DMS79 treated with DMSO at 0.1 percent for 48 hours (cell line): Measurements from ENCODE around the gene REG3A.

Experiments
- DNase-seq: peaks from one replicate; lab custom pipeline; 2025; lab: John Stamatoyannopoulos, UW

The REG3A gene

DNA sequence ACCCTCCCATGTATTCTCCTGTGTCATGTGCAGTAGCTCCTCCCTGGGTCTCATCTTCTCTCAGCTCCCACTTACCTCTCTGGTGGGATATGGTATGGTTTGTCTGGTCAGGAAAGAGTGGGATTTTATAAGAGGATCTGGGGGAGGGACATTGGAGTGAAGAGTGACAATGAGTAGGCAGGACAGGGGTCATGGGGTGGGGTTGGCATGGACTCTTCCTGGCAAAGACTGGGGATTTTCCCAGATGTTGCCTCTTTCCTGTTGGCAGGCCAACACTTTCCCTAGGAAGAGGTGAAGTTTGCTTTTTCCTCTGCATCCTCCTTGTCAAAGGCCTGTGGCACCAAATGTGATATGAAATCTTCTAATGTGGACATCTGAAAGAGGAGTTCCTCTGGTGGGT is at the start of gene REG3A:
TSS of gene REG3A (minus strand) at position 101 of the 400 bp plus-strand sequence. CDS start 348 bp downstream, outside the sequence.
- no peak for DNase-seq

DNA sequence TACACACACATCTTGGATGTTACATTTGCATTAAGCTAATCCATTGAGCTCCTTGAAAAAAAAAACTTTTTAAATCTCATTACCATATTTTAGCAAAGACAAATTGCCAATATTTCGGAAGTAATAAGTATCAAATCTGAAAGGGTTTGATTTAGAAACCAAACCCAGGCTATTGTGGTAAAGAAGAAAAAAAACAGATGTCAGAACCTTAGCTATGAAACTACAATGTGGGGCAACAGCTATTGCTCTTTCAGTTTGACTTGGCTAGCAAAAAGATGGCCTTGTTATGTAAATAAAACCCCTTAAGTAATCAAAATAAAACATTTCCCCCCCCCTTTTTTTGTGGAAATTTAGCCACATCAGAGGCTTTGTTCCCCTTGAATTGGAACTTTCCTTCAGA is 41.2 kb upstream of the REG3A start:
- DNase-seq, result no peak

DNA sequence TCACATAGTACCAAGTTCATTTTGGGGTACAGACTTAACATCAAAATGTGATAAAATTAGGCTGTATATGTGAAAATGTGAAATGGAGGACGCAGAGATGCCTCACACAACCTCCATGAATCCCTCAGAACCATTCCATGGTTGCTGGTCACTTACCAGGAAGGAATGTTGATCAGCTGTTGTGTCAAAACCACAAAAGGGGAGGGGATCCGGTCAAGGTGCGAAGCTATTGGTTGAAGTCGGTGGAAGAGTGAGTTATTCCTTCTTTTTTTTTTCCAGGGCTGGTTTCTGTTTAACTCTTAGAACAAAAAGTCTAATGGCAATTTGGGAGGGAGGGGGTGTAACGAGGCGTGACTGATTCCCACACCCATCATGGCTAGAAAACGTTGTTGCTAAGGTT is 32.3 kb upstream of the REG3A start:
- DNase-seq, result no peak

DNA sequence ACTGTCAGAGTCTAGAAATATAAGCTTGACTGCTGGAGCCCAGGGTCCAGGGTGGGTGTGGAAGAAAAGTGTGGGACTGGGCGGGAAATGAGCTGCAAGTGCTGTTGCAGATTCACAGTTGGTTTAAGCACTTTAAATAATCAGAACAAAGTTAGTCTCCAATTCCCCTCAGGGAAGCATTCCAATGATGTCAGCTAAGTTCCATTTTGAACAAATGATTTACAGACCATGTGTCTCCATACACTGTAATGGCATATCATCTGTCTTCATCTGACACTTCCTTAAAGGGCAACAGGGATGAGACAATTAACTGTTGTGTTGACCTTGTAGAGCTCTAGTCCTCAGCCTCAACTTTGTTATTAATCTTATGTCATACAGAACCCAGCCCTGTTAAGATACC is 31.5 kb upstream of the REG3A start:
- DNase-seq, result no peak

DNA sequence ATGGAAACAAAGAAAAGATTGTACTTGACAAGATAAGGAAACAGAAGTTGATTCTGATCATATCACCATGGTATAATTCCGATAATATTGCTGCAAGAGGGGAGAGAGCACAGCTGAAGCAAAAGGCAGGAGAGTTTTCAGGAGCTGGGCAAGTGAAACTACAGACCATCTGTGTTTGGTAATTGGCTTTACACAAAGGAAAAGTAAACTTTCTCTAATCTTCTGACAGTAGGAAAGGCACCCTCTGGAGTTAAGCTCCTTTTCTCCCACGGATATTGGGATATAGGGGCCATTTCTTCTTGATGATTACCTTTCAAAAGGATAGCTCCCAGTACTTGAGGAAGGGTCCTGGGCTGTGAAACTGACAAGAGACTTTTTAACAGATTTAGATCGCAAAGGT is 29.9 kb upstream of the REG3A start:
- DNase-seq, result no peak

DNA sequence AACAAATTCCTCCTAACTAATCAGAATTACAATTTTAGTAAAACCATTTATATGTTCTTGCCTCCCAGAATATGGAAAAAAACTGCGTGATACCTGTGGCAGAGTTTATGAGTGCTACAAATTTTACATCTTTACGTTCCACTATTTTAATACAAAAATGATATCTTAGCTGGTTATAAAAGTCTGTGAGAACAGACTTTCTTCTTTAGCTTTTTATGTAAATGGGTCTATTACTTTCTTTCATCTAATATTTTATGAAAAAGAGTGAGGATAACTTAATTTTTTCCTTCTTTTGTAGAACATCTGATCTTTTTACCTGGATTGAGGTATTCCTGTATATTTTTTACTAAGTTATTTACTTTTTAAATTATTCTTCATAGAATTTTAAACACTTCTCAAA is 22.1 kb upstream of the REG3A start:
- DNase-seq, result no peak

DNA sequence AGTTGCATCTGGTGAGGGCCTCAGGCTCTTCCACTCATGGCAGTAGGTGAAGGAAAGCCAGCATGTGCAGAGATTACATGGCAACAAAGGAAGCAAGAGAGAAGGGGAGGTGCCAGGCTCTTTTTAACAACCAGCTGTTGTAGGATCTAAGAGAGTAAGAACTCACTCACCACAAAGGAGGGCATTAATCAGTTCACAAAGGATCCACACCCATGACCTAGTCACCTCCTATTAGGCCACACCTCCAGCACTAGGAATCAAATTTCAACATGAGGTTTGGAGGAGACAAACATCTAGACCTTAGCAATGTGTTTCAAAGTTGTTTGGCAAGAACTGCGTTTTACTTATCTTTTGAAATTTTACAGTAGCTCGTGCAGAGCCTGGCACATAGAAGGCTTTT is 20.5 kb upstream of the REG3A start:
- no peak for DNase-seq

DNA sequence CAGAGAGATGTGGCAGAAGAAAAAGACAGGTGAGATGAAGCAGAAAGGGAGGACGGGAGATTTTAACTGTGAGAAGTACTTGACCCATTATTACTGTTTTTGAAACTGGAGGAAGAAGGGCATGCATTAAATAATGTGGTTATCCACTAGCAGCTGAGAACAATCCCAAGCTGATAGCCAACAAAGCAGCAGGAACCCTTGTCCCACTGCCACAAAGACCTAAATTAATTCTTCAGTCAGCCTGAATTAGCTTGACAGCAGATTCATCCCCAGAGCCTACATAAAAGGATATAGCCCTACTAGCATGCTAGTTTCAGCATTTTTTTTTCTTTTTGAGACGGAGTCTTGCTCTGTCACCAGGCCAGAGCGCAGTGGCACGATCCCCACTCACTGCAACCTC is 19.5 kb upstream of the REG3A start:
- no peak for DNase-seq

DNA sequence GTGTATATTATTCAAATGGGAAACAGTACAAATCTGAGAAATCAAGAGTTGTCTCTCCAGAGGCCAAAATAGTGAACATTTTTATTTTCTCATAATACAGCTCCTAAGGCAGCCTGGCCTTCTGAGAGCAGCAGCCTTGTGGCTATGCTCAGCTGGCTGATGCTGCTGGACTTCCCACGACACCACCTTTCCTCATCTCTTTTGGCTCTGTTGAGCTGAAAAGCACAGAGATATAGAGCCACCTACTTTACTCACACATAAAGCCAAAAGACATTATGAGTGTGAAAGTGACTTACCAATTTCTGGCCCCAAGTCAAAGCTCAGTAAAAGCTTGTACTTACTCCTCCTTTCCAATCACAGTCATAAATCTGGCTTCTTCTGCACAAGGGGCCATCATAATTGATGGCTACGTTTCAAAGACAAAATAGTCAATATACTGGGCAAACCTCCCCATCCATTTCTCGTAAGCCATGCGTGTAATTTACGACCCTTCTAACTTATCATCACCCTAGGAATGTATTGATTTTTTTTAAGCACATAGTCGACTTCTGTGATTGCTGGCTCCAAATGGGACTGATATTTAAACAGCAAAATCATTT is 18.6 kb upstream of the REG3A start:
- DNase-seq, result no peak

DNA sequence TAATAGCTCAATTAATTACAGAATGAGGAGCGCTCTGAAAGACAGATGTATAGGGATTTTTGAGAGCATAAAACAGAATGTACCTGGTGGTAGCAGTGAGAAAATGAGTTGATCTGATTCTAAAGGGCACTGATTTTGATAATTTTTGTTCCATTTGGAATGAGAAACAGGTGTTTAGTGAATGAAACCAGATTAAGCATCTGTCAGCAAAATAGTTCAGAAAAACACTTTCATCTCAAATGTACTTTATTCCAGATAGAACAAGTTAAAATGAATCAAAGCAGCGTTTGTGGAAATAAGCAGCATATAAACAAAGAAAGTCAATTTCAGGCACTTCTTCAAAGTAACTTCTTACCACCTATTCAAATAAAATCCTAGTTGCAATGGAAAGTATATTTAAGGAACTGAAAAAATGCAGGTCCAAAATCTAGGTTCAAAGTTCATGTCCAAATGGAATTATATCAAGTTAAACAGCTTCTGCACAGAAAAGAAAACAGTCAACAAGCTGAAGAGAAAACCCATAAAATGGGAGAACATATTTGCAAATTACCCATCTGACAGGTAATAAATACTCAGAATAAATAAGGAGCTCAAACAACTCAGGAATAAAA is 11.9 kb upstream of the REG3A start:
- DNase-seq, result no peak

DNA sequence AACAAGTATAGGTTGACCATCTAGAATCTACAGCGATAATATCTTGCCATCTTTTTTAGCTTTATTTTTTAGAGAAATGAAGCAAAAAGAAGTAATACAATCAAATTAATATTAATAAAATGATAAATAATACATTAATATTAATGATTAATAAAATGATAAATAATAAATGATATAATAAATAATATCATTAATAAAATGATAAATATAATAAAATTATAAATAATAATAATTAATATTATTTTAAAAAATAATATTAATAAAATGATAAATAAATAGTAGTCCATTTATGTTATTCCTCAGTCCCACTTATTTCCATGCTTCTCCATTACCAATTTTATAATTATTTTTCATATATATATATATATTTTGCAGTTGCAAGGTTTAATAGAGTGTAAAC is 3.2 kb upstream of the REG3A start:
- no peak for DNase-seq

DNA sequence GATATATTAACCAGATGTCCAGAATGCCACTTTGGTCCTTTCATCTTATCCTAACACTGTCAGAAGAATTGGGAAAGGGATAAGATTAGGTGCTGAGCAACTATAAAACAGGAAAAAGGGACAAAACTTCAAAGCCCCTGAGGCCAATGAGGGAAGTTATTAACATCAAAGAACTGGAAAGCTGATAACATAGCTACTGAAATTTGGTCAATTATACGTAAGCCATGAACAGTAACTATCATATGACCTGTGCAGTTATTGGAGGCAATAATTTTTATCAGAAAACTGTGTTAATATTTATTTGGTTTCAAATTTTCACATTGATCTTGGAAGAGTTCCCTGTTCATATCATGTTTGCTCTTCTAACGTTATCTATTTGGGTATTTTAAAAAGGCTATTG is 2.6 kb upstream of the REG3A start:
- DNase-seq, result no peak

DNA sequence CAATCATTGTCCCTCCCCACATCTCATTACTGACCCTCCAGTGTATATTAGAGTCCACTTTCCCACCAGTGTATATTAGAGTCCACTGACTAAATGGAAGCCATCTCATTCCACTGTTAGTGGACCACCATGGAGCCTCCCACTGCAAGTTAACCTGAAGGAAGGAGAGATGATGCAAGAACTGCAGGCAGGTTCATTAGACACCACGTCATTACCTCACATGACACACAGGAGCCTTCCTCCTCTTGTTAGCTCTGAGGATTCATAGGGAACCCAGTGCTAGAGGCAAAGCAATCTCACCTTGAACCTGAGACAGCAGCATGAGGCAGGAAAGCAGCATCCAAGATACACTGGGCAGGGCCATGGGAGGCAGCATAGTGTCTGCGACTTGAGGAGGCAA is 523 bp downstream of the REG3A start:
- DNase-seq, result no peak

DNA sequence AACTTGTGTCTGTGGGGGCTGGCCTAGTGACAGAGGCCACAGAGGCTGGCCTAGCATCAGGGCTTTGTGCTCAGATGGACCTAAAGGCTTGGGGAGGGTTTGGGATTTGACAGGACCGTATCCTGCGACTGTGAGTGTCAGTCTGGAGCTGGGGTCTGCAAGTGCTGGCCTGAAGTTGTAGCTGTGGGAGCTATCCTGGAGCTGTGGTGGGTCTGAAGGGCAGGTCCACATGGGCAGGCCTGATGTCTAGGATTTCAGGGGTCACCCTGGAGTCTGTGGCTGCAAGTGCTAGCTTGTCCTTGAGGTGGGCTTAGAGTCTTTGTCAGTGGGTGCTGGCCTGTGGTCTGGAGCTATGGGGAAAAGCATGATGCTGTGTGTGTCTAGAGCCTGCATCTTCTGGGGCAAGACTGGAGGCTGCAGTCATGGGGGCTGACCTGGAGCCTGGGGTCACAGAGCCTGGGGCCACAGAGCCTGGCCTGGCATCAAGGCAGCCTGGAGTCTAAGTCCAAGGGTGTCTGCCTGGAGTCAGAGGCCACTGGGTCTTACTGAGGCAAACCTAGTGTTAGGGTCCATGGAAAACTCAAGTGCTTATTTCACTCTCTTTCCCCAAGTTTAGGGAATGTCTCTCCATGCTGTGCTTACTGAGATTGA is 3.6 kb downstream of the REG3A start:
- DNase-seq, result no peak

DNA sequence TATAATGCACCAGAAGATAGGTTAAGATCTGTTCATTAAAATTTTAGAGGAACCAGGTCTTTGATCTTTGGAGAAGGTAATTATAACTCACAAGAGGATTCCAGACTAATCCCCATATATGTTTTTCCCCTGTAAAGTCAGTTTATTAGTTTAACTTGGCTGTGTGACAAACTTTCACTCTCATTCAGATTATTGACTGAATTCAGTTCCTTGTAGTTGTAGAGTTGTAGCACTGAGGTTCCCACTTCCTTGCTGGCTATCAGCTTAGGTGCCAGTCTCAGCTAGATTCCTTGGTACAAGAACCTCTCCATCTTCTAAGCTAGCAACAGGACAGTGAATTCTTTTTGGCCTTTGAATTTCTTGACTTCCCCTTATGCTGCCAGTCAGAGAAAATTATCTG is 20.1 kb downstream of the REG3A start:
- DNase-seq, result no peak

DNA sequence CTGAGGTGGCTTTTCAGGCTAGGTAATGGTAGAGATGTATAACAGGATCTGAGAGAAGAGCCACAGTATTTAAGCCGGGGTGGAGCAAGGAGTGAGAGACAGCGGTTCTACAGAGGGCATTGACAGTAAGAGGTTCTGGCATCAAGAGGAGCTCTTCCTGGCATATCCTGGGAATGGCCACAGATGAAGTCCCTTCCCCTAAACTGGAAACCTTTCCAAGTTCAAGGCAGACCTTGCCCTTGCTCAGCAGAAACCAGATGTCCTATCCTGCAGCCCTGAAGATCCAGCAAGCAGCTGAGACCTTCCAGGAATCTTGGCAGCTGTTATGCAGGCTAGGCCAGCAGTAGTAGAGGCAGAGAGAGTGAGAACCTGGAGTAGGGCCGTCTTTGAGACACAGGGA is 21.2 kb downstream of the REG3A start:
- no peak for DNase-seq

DNA sequence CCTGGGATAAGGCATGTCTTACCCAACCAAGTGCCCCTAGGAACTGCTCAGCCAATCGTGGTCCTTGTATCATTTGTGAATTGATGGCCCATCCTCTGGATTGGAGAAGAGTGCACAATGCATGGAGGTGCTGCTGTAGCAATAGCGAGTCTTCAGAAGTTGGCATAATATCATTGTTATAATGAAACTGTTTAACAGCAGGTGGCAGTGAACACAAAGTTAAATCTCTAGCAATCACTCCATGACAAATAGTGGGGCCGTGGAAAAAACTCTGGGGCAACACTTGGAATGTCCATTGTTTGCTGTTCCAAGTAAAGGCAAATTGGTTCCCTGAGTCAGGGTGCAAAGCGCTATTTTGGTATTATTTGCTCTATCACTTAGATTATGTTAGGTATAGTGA is 27.9 kb downstream of the REG3A start:
- DNase-seq, result no peak

DNA sequence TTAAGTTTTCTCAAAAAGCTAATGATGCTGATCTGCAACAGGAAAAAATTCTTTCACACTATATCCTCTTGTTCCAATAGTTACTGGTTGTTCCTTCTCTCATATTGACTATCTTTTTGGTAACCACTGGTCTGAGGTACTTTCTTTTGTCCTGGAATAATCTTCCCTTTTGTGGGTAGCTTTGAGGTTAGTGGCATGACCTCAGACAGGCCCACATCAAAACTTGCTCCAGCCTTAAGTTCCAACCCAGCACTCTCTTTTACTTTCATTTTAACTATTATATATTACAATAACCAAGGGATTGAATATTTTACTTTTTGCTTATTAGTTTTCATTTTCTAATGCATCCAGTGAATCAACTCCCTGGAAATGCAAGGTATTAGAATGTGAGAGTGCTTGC is 29.7 kb downstream of the REG3A start:
- DNase-seq, result no peak

DNA sequence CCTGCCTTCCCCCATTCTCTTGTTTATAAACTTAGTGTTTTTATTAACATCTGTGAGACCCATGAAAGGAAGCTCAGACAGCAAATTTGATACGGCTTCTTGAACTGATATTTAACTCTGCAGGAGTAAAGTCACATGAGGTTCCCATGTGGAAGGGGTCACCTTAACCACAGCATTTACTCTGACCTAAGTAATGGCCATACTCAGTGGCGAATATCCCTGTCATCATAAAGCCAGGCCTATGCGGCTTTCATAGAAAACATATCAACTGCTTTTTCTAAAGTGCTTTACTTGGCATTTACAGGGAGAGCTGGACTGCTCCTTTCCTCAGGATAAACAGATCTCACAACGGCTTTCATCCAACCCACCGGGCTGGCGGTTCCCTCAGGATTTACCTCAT is 30.3 kb downstream of the REG3A start:
- no peak for DNase-seq

DNA sequence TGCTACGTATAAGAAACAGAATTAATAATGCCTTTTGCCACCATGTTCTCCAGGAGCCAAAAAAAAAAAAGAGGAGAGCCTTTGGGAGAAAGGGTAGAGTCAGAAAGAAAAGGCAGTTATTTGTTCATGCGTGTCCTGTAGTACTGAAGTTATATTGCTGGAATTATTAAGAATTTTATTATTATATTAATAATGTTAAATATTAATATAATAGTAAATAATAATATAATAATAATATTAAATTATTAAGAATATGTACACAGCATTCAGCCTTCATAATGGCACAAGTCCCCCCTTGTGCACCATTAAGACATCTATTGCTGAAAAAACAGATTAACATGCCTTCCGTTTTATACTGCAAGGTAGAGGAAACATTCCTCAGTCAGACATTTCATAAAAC is 31.1 kb downstream of the REG3A start:
- no peak for DNase-seq

DNA sequence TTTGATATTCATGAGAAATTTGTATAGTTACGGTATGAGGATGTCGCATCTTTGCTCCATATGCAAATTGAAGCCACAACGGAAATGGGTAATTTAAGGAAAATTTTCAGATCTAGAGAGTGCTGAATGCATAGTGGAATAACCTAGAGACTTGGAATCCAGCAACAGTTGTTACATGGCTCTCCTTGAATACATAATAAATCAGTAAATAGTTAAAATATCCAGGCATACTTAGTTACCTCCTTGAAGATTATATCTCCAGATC is 33.9 kb downstream of the REG3A start:
- DNase-seq, result no peak

DNA sequence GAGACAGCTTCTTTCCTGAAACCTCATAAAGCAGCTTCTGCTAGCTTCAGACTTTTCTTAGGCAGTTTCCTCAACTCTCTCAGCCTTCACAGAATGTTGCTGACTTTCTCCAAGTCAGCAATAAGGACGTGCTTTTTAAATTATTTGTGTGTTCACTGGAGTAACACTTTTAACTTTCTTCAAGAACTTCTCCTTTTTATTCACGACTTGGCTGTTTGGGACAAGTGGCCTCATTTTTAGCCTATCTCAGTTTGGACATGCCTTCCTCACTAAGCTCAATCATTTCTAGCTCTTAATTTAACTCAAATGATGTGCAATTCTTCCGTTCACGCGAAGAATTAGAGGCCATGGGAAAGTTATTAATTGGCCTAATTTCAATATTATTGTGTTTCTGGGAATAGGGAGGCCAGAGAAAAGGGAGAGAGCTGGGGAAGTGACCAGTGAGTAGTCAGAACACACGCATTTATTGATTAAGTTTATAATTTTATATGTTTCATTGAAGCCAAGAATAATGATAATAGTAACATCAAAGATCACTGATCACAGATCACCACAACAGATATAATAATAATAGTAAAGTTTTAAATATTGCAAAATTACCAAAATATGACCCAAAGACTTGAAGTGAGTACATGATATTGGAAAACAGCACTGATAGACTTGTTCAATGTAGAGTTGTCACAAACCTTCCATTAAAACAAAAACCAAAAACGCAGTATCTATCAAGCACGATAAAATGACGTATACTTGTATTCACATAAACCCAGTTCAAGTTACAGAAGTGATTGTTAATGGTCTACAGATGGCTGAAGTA is 34.4 kb downstream of the REG3A start:
- no peak for DNase-seq

DNA sequence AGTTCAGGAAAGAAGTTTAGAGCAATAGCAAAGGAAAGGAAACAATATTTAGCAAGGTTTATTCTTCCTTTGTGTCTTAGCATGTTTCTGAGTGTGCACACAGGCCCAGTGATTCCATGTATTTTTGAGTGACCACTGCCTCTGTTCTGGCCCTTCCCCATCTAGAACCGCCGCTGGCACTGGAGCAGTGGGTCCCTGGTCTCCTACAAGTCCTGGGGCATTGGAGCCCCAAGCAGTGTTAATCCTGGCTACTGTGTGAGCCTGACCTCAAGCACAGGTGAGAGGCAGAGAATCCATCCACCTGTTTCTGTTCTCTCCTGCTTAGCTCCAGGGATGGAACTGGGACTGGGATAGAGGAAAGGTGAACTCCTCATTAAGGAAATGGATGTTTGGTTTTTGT is 36.9 kb downstream of the REG3A start:
- no peak for DNase-seq
